HG02884 (cell line): ENCODE results near the gene HSPA5.
"Not testable (repeated sequence)": the region's sequence is repeated elsewhere in the genome, so short reads cannot be mapped to it uniquely, and the experiment has no call there.

Experiments used
- ATAC-seq: cut with Tn5 transposase; IDR thresholded peaks from one replicate; pipeline ENCODE4 v1.9.1; 2021; ENCODE audit warnings: mild to moderate bottlenecking, moderate library complexity; ENCODE audit not compliant: unreplicated experiment

The HSPA5 gene

DNA sequence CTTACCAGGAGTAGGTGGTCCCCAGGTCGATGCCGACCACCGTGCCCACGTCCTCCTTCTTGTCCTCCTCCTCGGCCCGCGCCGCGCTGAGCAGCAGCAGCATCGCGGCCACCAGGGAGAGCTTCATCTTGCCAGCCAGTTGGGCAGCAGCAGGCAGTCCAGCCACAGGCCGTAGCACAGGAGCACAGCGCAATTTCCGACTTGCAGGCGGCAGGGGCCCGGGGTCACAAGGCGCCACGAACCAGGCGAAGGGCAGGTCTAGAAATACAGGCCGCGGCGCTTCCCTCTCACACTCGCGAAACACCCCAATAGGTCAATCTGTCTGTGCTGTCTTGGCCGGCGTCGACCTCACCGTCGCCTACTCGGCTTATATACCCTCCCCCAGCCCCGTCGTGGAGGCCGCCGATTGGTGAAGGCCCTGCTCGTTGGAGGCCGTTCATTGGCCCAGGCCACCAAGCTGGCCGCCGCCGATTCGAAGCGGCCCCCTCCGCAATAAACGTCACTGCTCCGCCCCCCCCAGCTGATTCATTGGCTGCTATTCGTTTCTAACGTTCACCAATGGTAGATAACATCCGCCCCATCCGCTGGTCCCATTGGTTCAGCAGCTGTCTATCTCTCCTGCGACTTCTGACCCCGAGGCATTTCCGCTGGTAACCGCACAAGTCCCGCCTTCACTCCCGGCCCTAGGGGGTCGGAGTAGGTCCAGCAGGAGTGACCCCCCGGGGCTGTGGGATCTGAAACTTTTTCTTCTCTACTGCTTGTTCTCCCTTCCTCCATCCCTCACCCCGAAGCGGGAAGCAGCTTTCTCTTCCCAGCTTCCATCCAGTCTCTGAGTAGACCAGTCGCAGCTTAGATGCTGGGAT is at the start of gene HSPA5:
HSPA5 (minus strand) TSS at position 344 of the 863 bp plus-strand sequence; CDS start at position 127, 217 bp downstream.
- peak; percentile 90 for ATAC-seq

DNA sequence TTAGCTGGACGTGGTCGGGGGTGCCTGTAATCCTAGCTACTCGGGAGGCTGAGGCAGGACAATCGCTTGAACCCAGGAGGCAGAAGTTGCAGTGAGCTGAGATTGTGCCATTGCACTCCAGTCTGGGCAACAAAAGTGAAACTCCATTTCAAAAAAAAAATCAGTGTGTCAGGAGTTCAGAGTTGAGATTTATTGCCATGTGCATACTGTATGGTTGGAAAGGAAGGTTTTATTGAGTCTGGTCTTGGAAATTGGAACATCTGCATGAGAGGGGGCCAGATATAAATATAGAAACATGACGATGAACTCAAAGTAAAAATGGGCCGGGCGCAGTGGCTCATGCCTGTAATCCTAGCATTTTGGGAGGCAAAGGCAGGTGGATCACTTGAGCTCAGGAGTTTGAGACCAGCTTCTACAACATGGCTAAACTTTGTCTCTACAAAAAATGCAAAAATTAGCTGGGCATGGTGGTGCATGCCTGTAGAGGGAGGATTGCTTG is 45.8 kb upstream of the HSPA5 start:
- ATAC-seq, result not testable (repeated sequence)

DNA sequence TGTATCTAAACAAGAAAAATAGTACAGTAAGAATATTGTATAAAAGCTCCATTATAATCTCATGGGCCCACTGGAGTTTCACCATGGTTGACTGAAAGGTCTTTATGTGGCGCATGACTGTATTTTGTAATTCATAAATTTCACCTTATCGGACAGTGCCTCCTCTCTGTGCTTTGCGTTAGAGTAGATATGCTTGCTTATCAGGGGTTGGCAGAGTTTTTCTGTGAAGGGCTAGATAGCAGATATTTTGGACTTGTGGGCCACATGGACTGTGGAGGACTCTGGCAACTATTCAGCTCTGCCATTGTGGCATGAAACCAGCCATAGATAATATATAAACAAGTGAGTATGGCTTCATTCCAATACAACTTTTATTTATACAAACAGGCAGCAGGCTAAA is 43.7 kb upstream of the HSPA5 start:
- ATAC-seq, result no peak

DNA sequence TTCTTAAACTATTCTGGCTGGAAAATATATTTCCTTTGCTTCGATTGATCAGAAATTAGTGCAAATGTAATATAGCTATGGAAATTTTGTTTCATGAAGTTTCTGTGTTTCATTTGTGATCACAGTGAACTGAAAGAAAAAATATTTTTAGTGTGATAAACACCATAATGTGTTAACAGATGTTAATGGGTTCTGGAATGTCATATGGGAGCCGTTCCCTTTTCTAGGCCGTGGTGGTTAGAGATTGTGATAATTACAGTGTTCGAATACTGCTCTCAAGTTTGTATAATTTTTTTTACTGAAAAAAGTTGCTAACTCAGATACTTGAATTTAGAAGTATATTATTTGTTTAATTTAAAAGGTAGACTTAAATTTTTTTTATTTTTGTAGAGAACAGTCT is 39.8 kb upstream of the HSPA5 start:
- no peak for ATAC-seq

DNA sequence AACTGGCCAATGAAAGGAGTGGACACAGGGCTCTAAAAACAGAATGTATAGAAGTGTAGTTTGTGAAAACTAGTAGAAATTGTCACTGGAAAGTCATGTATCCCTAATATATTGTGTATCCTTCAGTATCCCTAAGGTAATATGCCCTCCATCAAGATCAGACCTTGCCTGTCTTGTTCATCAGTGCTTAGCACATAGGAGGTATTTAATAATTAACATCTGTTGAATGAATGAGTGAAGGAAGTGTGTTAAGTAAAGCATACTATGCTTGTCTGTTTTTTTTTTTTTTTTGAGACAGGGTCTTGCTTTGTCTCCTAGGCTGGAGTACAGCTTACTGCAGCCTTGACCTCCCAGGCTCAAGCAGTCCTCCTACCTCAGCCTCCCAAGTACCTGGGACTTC is 36.3 kb upstream of the HSPA5 start:
- ATAC-seq, result no peak

DNA sequence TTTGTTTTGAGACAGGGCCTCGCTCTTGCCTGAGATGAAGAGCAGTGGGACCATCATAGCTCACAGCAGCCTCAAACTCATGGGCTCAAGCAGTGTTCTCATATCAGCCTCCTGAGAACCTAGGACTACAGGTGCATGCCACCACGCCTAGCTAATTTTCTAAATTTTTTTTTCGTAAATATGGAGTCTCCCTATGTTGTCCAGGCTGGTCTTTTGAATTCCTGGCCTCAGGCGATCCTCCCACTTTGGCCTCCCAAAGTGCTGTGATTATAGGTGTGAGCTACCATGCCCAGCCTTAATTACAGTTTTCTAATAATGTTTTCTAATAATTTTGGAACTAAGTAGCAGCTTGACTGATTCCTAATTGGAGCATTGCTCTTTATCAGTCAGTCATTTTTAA is 35.6 kb upstream of the HSPA5 start:
- no peak for ATAC-seq

DNA sequence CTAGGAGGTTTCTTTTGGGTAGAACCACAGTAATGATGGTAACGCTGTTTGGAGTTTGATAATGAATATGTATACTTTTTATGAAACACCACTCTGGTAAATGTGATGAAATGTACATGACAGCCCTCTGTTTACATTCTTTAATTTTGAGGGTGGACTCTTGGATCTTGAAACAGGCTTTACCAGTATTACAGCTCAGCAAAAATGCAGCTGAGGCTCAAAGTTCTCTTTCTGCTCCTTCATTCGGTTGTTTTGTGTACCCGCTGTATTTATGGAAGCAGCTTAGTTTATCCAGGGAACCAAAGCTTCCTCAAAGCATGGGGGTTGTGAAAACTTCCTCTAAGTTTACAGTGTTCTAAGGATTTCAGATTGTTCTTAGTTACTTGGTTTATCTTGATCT is 31.6 kb upstream of the HSPA5 start:
- no peak for ATAC-seq

DNA sequence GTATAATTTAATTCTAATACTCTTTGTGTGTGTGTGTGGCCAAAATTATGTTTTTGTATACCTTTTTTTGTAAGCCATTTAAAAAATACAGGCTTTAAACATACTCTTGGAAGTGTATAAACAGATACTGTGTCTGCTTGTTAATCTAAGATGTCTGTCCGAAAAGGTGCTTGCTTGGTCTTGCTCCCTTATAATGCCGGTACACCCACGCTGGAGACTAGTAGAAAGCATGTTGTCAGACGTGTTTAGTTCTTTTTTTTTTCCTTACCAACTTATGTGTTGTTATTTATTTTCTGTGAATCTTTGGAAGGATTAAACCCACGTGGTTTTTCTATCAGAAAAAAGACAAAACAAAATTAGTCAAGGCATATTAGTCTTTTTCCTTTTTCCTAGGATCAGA is 29.9 kb upstream of the HSPA5 start:
- ATAC-seq, result no peak

DNA sequence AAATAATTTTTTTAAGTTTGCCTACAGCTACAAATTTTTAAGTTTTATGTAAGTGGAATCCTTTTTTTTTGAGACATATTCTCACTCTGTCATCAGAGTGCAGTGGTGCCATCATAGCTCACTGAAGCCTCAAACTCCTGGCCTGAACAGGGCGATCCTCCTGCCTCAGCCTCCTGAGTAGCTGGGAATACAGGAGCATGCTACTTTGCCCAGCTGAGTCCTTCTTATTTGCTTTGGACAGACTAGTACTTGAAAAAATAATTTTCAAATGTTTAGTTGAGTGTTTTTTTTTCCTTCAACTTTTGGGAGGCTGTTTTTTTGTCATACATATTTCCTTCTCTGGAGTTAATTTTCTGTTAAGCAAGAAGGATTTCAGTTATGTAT is 27.9 kb upstream of the HSPA5 start:
- ATAC-seq, result no peak

DNA sequence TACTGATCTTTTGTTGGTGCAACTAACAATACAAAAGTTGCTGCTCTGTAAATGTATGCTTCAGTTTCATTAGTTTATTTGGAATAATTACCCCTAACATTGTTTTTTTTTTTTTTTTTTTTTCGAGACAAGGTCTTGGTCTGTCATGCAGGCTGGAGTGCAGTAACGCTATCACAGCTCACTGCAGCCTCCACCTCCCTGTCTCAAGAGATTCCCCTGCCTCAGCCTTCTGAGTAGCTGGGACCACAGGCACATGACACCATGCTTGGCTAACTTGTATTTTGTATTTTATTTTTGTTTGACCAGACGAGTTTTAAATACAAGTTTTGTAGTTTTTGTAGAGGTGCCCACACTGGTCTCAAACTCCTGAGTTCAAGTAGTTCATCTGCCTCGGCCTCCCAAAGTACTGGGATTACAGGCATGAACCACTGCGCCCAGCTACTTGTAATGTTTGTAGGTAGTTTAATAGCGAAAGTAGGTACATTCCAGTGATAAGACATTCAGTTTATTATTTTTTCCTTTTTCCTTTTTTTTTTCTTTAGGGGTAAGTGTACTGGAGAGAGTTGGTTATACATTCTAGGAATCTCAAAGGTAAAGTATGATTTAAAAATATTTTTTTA is 27.4 kb upstream of the HSPA5 start:
- no peak for ATAC-seq

DNA sequence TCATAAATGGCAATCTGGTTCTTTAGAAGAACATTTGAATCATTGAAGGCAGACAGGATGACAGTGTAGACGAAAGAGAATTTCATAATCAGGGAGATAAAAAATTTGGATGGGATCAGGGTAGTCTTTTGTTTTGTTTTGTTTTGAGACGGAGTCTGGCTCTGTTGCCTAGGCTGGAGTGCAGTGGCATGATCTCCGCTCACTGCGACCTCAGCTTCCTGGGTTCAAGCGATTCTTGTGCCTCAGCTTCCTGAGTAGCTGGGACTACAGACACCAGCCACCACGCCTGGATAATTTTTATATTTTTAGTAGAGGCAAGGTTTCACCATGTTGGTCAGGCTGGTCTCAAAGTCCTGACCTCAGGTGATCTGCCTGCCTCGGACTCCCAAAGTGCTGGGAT is 22.9 kb upstream of the HSPA5 start:
- ATAC-seq, result not testable (repeated sequence)

DNA sequence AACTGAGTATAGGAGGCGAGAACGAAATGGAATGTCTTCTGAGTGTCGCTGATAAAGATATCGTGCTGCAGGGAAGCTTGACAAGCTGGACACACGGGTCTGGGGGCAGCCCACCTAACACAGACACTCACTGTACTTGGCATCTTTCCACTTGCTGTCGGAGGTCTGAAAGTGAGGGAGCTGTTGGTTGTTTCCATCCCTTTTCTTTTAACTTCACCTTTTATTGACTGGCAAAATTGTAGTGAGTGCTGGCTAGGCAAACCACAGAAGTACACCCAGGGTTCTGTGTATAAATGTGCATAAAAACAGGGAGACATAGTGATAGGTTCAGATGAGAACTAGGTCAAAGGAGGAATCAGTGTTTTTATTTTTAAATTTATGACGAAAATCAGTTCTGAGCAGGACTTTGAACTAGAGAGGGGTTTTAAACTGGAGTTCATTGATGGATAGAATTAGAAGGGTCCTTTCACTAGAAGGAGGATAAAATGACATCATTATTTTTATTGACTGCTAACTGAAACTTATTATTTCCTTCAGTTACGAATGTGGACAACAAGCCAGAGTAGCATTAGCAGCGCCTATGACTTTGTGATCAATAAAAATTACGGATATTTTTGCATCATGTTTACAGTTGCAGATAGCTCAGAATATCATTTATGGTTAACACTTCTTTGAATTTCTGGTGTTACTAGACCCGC is 21.3 kb upstream of the HSPA5 start:
- ATAC-seq, result no peak

DNA sequence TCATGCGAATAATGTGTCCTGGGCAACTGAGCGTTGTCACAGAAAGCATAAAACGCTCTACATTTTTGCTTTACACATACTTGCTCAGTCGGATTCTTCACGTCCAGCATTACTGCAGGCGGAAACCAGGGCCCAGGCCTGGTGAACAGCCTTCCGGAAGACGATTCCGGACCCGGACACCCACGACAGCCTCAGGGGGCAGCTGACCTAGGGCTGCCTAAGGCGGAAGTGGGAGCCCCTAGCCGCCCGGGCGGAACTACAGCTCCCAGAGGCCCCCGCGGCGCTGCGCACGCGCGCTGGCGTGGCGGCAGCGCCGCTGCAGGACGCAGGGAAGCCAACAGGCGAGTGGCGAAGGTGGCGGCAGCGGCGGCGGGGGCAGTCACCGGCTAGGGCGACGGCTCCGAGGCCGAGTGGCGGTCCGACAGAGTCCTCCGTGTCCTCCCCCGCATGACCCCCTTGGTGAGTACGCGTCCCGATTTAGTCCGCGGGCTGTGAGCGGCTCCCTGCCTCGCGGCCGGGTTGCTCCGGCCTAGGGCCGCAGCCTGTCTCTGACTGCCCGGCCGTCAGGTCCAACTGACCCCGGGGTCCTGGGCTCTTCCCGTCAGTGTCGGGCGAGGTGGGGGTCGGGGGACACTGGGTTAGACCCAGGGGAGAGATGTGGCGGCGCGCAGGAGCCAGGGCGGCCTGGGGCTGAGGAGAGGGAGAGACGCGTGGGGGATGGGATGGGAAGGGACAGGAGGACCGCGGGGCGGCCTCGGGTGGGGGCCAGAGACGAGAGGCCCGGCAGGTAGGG is 20.6 kb upstream of the HSPA5 start, which contains the start of gene GAPVD1:
GAPVD1 (plus strand) TSS at position 326 of the 793 bp plus-strand sequence. CDS start 37,096 bp downstream, outside the sequence.
- ATAC-seq, result peak; percentile 86

DNA sequence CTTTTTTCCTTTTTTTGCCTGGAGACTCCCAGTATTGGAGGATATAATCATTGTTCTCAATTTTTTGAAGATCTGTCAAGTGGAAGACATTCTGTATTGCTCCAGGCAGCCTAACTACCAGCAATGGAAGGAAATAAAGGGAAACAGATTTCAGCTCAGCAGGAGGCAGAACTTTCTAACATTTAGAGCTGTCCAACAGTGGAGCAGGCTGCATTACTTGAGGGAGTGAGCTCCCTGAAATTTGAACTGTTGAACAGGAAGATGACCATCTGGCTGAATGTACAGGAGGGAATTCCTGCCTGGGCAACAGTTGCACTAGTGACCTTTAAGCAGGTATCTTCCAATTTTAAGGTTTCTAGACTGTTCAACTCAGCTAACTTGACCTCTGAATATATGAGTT is 19.4 kb upstream of the HSPA5 start:
- ATAC-seq, result no peak

DNA sequence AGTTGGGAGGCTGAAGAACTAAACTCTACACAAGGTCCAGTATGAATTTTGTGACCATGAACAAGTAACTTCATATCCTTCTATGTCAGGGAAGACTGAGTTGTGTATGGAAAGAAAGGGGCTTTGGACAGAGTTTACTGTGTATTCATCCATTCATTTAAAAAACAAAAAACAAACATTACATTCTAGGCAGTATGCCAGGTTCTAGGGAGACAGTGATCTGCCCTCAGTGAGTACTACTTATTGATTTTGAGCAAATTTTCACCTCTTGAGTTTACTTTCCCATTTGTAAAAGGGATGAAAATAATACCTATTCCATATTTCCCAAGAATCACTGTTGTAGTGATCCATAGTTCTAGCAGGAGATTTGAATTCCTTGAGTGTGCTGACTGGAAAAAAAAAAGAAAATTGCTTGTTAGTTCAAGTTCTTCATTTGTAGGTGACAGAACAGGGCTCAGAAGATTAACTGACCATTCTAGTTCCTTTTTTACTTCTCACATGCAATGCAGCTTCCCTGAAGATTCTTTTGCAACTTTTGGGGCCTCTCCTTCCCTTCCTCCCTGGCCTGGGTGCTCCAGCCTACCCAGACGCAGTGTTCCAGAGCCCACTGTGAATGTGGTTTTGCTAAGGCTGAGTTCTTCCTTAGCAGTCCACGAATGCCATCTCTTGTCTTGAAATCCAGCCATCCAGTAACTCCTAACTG is 17.8 kb upstream of the HSPA5 start:
- no peak for ATAC-seq

DNA sequence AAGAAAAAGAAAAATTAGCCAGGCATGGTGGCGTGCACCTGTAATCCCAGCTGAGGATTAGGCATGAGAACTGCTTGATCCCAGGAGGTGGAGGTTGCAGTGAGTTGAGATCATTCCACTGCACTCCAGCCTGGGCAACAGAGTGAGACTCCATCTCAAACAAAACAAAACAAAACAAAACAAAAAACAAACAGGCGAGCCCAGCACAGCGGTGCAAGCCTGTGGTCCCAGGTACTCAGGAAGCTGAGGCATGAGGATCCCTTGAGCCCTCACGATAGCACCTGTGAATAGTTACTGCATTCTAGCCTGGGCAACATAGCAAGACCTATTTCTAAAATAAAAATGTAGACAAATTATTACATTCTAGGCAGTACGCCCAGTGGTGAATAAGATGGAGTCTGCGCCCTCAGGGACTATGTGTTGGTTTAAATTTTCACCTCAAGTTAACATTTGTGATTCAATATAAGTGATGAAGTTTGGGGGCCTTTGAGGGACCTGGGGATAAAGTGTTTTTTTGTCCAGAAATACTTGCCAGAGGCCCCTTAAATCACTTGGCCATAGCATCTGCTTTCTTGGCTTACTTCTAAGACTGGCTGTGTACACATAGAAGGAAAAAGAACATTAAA is 17.1 kb upstream of the HSPA5 start:
- ATAC-seq, result no peak

DNA sequence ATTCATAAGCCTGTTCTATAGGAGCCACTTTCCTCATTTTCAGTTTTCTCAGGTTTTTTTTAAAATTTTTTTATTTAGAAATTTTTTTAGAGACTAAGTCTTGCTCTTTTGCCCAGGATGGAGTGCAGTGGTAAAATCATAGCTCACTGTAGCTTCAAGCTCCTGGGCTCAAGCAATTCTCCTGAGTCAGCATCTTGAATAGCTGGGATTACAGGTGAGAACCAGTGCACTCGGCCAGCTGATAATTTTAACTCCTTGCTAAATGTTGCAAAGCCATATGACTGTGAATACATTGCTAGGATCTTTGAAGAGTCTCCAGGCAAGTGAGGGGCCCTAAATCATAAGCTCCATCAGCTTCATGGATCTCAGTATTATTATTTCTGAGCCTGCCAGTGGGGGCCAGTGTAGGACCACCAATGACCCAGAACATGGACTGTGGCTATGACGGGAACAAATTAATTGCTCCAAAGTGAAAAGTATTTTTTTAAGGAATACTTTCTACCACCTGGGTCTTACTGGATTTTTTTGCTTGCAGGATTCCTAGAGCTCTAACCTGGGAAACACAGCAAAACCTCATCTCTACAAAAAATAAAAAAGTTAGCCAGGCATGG is 14.7 kb upstream of the HSPA5 start:
- no peak for ATAC-seq

DNA sequence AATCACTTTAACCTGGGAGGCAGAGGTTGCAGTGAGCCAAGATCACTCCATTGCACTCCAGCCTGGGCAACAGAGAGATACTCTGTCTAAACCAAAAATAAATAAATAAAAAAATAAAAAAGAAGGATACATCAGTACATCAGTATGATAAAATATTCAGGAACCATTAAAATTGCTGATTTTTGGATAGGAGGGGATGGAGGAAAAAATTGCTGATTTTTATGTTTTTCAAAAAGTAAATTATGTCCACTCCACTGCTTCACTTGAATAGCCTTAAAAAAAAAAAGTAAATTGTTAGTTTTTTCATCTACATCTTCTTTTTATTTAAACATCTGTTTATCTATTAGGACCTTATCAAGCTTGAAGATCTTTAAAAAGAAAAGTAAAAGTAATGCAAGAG is 13.1 kb upstream of the HSPA5 start:
- no peak for ATAC-seq

DNA sequence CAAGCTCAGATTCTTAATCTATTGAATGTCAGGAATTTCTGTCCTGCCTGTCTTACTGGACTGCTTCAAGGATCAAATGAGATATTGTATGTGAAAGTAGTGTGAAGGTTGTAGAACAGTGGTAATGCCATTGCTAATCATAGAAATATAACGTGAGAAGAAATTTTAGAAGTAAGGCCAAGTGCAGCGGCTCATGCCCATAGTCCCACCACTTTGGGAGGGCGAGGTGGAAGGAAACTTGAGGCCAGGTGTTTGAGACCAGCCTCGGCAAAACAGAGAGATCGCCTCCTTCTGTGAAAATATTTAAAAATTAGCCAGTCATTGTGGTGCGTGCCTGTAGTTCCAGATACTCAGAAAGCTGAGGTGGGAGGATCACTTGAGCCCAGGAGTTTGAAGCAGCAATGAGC is 5.1 kb upstream of the HSPA5 start:
- ATAC-seq, result no peak
